Dedifferentiated amniotic fluid mesenchymal stem cell (primary cell): ENCODE results near the gene CAMTA1.

Source experiments
- DNase-seq: peaks from one replicate; pipeline ENCODE4 v3.0.0-alpha.2; 2016; ENCODE audit errors: extremely low spot score

Gene CAMTA1

GRCh38 chr1:7077136-7077535, 291.9 kb downstream of the CAMTA1 start:
- no peak for DNase-seq

GRCh38 chr1:7077970-7078369, 292.7 kb downstream of the CAMTA1 start:
- DNase-seq = no peak

- no peak for DNase-seq
Measured at GRCh38 chr1:7079637-7080036, 294.4 kb downstream of the CAMTA1 start.

GRCh38 chr1:7084232-7084894, 299.1 kb downstream of the CAMTA1 start:
- DNase-seq = no peak

GRCh38 chr1:7085521-7085920, 300.3 kb downstream of the CAMTA1 start:
- no peak for DNase-seq

- no peak for DNase-seq
Measured at GRCh38 chr1:7086106-7086505, 300.9 kb downstream of the CAMTA1 start.

- DNase-seq = no peak
Measured at GRCh38 chr1:7087888-7088287, 302.6 kb downstream of the CAMTA1 start.

GRCh38 chr1:7089497-7089896, 304.2 kb downstream of the CAMTA1 start:
- no peak for DNase-seq

- DNase-seq = no peak
Measured at GRCh38 chr1:7093297-7093696, 308.0 kb downstream of the CAMTA1 start.

GRCh38 chr1:7094086-7094485, 308.8 kb downstream of the CAMTA1 start:
- no peak for DNase-seq

- no peak for DNase-seq
Measured at GRCh38 chr1:7094509-7094908, 309.3 kb downstream of the CAMTA1 start.

- DNase-seq = no peak
Measured at GRCh38 chr1:7095343-7095964, 310.2 kb downstream of the CAMTA1 start.

GRCh38 chr1:7097938-7098592, 312.8 kb downstream of the CAMTA1 start:
- DNase-seq = no peak

- no peak for DNase-seq
Measured at GRCh38 chr1:7098641-7099040, 313.4 kb downstream of the CAMTA1 start.

- no peak for DNase-seq
Measured at GRCh38 chr1:7100479-7100878, 315.2 kb downstream of the CAMTA1 start.

- no peak for DNase-seq
Measured at GRCh38 chr1:7101187-7101586, 315.9 kb downstream of the CAMTA1 start.

- DNase-seq = no peak
Measured at GRCh38 chr1:7103361-7103782, 318.1 kb downstream of the CAMTA1 start.

- DNase-seq = no peak
Measured at GRCh38 chr1:7103874-7104273, 318.6 kb downstream of the CAMTA1 start.

- no peak for DNase-seq
Measured at GRCh38 chr1:7104339-7104738, 319.1 kb downstream of the CAMTA1 start.

GRCh38 chr1:7105269-7105668, 320.0 kb downstream of the CAMTA1 start:
- DNase-seq = no peak

GRCh38 chr1:7106442-7107108, 321.3 kb downstream of the CAMTA1 start:
- DNase-seq = no peak

GRCh38 chr1:7107109-7107830, 322.0 kb downstream of the CAMTA1 start:
- DNase-seq = no peak
